H1 (cell line): ENCODE results near the gene ATP6V0D1. TPM values are rescaled to one million over a fixed set of nuclear protein-coding genes. Genes with fewer than 3 reads are reported as not detected.

Experiments
- CTCF ChIA-PET: fragments of 300-600 bp; sonication (Branson Sonifier 250); formaldehyde crosslinking; loops from one replicate; lab custom pipeline; 2021; ENCODE audit not compliant: partially characterized antibody; lab: Charles Lee
- POLR2A ChIA-PET: fragments of 300-600 bp; sonication (Branson Sonifier 250); formaldehyde crosslinking; loops from one replicate; lab custom pipeline; 2021; ENCODE audit warnings: inconsistent platforms; ENCODE audit not compliant: partially characterized antibody; lab: Charles Lee
- DNase-seq, 2 experiments: peaks; one replicate each; pipeline versions ENCODE4 v3.0.0 to v3.0.0-alpha.2; 2010 to 2022; ENCODE audit warnings: low spot score in 2 of 2, low read depth in 1 of 2, mixed read lengths in 1 of 2
- FAIRE-seq: peaks from 2 replicates; lab custom pipeline; 2011; peaks lifted over from hg19 to GRCh38; lab: Jason Lieb, UNC
- H2AFZ ChIP-seq: 2 replicates; pipeline ENCODE4 v1.8.1; 2012; ENCODE audit warnings: low read length, inconsistent platforms
- H2AK5ac ChIP-seq: 2 replicates; pipeline ENCODE4 v1.6.1; 2013; ENCODE audit warnings: low read depth, low read length
- H2BK120ac ChIP-seq: replicated peaks from 2 replicates; pipeline ENCODE3; 2013; ENCODE audit warnings: low read depth, low read length, inconsistent platforms
- H2BK12ac ChIP-seq: 2 replicates; pipeline ENCODE4 v1.6.1; 2013; ENCODE audit warnings: low read depth, low read length
- H2BK15ac ChIP-seq: 2 replicates; pipeline ENCODE4 v1.6.1; 2013; ENCODE audit warnings: low read length
- H2BK20ac ChIP-seq: 2 replicates; pipeline ENCODE4 v1.6.1; 2013; ENCODE audit warnings: low read length
- H2BK5ac ChIP-seq: 2 replicates; pipeline ENCODE4 v1.6.1; 2013; ENCODE audit warnings: low read depth, low read length
- H3K14ac ChIP-seq: 2 replicates; pipeline ENCODE4 v1.6.1; 2013; ENCODE audit warnings: inconsistent platforms; ENCODE audit not compliant: insufficient read length
- H3K18ac ChIP-seq: 2 replicates; pipeline ENCODE4 v1.6.1; 2013; ENCODE audit warnings: low read length; ENCODE audit errors: extremely low read depth
- H3K23ac ChIP-seq: 2 replicates; pipeline ENCODE4 v1.6.1; 2013; ENCODE audit warnings: inconsistent platforms; ENCODE audit not compliant: insufficient read length
- H3K23me2 ChIP-seq: 2 replicates; pipeline ENCODE4 v1.6.1; 2013; ENCODE audit warnings: low read depth, low read length
- H3K27ac ChIP-seq: 2 replicates; pipeline ENCODE4 v1.6.1; 2011; ENCODE audit warnings: low read depth, low read length, inconsistent platforms
- H3K27me3 ChIP-seq, 4 experiments: replicated peaks in 1 of 4; 1 replicate in 1 of 4; 2 replicates in 3 of 4; pipeline versions ENCODE4 v1.6.1 to v1.8.1; 2011 to 2013; ENCODE audit warnings: low read length in 3 of 4, mild to moderate bottlenecking in 3 of 4, inconsistent platforms in 2 of 4, mixed read lengths in 2 of 4, moderate library complexity in 1 of 4; ENCODE audit not compliant: control insufficient read depth in 3 of 4, insufficient read depth in 3 of 4; ENCODE audit errors: extremely low read depth in 1 of 4
- H3K36me3 ChIP-seq, 4 experiments: 2 replicates each; pipeline versions ENCODE4 v1.6.1 to v1.8.1; 2011 to 2013; ENCODE audit warnings: mild to moderate bottlenecking in 4 of 4, low read length in 3 of 4, moderate library complexity in 2 of 4, control low read depth in 1 of 4, inconsistent platforms in 1 of 4; ENCODE audit not compliant: insufficient read depth in 4 of 4, control insufficient read depth in 2 of 4
- H3K4ac ChIP-seq: replicated peaks from 2 replicates; pipeline ENCODE3; 2013; ENCODE audit warnings: low read length, low read depth, mixed read lengths, inconsistent platforms; ENCODE audit not compliant: insufficient read length
- H3K4me1 ChIP-seq, 4 experiments: replicated peaks in 1 of 4; 1 replicate in 1 of 4; 2 replicates in 3 of 4; pipeline versions ENCODE4 v1.6.1 to v1.8.1; 2011 to 2013; ENCODE audit warnings: low read length in 3 of 4, inconsistent platforms in 2 of 4, mixed read lengths in 1 of 4; ENCODE audit not compliant: insufficient read depth in 4 of 4, control insufficient read depth in 3 of 4
- H3K4me2 ChIP-seq, 2 experiments: 2 replicates each; pipeline versions ENCODE4 v1.6.1 to v1.8.1; 2011 to 2013; ENCODE audit warnings: low read depth in 2 of 2, low read length in 2 of 2, control low read depth in 1 of 2, inconsistent platforms in 1 of 2, mild to moderate bottlenecking in 1 of 2; ENCODE audit not compliant: insufficient read depth in 1 of 2
- H3K4me3 ChIP-seq, 4 experiments: fragments of 200-600, 300-600 bp in 1 of 4; sonication (generic), shearing (Covaris generic), sonication (Bioruptor Twin) in 1 of 4; 2 replicates each; pipeline versions ENCODE4 v1.5.1 to v1.8.1; 2011 to 2016; ENCODE audit warnings: low read length in 4 of 4, low read depth in 3 of 4, control low read depth in 2 of 4, inconsistent platforms in 2 of 4, mild to moderate bottlenecking in 2 of 4, mixed read lengths in 1 of 4, moderate library complexity in 1 of 4; ENCODE audit not compliant: insufficient read depth in 2 of 4; ENCODE audit errors: extremely low read depth in 1 of 4
- H3K56ac ChIP-seq: replicated peaks from 2 replicates; pipeline ENCODE3; 2013; ENCODE audit warnings: low read depth, mild to moderate bottlenecking, mixed read lengths, low read length, inconsistent platforms; ENCODE audit not compliant: insufficient read length
- H3K79me1 ChIP-seq: 2 replicates; pipeline ENCODE4 v1.6.1; 2013; ENCODE audit warnings: low read depth, low read length, control low read depth
- H3K79me2 ChIP-seq, 2 experiments: 2 replicates each; pipeline versions ENCODE4 v1.6.1 to v1.8.1; 2012 to 2013; ENCODE audit warnings: low read length in 2 of 2, mild to moderate bottlenecking in 2 of 2, inconsistent platforms in 1 of 2; ENCODE audit not compliant: insufficient read depth in 2 of 2, control insufficient read depth in 1 of 2
- H3K9ac ChIP-seq, 4 experiments: replicated peaks in 1 of 4; 1 replicate in 1 of 4; 2 replicates in 3 of 4; pipeline versions ENCODE4 v1.6.1 to v1.8.1; 2011 to 2013; ENCODE audit warnings: low read depth in 3 of 4, low read length in 3 of 4, control low read depth in 2 of 4, mild to moderate bottlenecking in 2 of 4, moderate library complexity in 2 of 4, inconsistent platforms in 1 of 4; ENCODE audit errors: extremely low read depth in 1 of 4
- H3K9me3 ChIP-seq, 2 experiments: 2 replicates each; pipeline versions ENCODE4 v1.6.1 to v1.8.1; 2012 to 2013; ENCODE audit warnings: mild to moderate bottlenecking in 2 of 2, moderate library complexity in 2 of 2, control low read depth in 1 of 2, inconsistent platforms in 1 of 2, low read depth in 1 of 2, low read length in 1 of 2, mixed read lengths in 1 of 2; ENCODE audit not compliant: insufficient read depth in 2 of 2
- H4K20me1 ChIP-seq, 2 experiments: replicated peaks in 1 of 2; 2 replicates each; pipeline versions ENCODE3 to v1.8.1; 2011 to 2013; ENCODE audit warnings: inconsistent platforms in 2 of 2, low read length in 2 of 2, mild to moderate bottlenecking in 1 of 2; ENCODE audit not compliant: insufficient read depth in 2 of 2, control insufficient read depth in 1 of 2
- H4K5ac ChIP-seq: 2 replicates; pipeline ENCODE4 v1.6.1; 2013; ENCODE audit warnings: low read length, low read depth, mixed read lengths, inconsistent platforms; ENCODE audit not compliant: insufficient read length
- H4K8ac ChIP-seq: 2 replicates; pipeline ENCODE4 v1.8.0; 2013; ENCODE audit warnings: mild to moderate bottlenecking, moderate library complexity, low read length, inconsistent platforms; ENCODE audit not compliant: insufficient read depth; ENCODE audit errors: extremely low read depth
- H4K91ac ChIP-seq: replicated peaks from 2 replicates; pipeline ENCODE3; 2013; ENCODE audit warnings: low read length, mixed read lengths, inconsistent platforms; ENCODE audit not compliant: insufficient read length
- EP300 ChIP-seq, 2 experiments: IDR thresholded peaks; 1 replicate in 1 of 2; 2 replicates in 1 of 2; pipeline ENCODE4 v1.6.1; 2011 to 2012; ENCODE audit warnings: low read depth in 2 of 2, low read length in 2 of 2, mild to moderate bottlenecking in 2 of 2, borderline replicate concordance in 1 of 2, inconsistent platforms in 1 of 2, moderate library complexity in 1 of 2
- HDAC6 ChIP-seq: IDR thresholded peaks from one replicate; pipeline ENCODE4 v1.7.1; 2012; ENCODE audit warnings: low read depth, mild to moderate bottlenecking, inconsistent platforms, low read length, moderate library complexity
- KDM4A ChIP-seq: IDR thresholded peaks from one replicate; pipeline ENCODE4 v1.7.1; 2012; ENCODE audit warnings: low read depth, mild to moderate bottlenecking, moderate library complexity, low read length, inconsistent platforms; ENCODE audit not compliant: severe bottlenecking
- WGBS, 2 experiments: shearing (Covaris generic) in 1 of 2; methylation state at CpG; one replicate each; pipeline versions ENCODE4 v1.1.6 to v1.1.7; 2013 to 2015; ENCODE audit warnings: low lambda C conversion rate in 2 of 2, mixed read lengths in 2 of 2, inconsistent platforms in 1 of 2, low coverage in 1 of 2, missing lambda C conversion rate in 1 of 2; ENCODE audit not compliant: insufficient replicate concordance in 2 of 2, insufficient coverage in 1 of 2, insufficient read length in 1 of 2; ENCODE audit errors: extremely low coverage in 1 of 2, missing lambda C conversion rate in 1 of 2; 5-methylcytosine and 5-hydroxymethylcytosine counted together
- polyA plus RNA-seq, 7 experiments: library from polyadenylated mRNA; depleted of rRNA in 3 of 7; stranded (reverse) in 5 of 7; unstranded in 2 of 7; fragments of >200 nt in 5 of 7; fragments of 200-250 nt in 2 of 7; gene quantifications; 1 replicate in 5 of 7; 2 replicates in 1 of 7; 4 replicates in 1 of 7; pipeline versions ENCODE4 v1.2.1 to v1.2.3, GENCODE V29; 2011 to 2013; ENCODE audit warnings: missing spikeins in 2 of 7, mixed read lengths in 2 of 7
- total RNA-seq: library from RNA; stranded (reverse); fragmentation: NEBNext Ultra II Directional; extraction: Animal tissue kit (Norgen Biotek cat#: 25700); gene quantifications from 2 replicates; pipeline ENCODE4 v1.2.1, GENCODE V29; 2021
- TF ChIP-seq, protein P1 (sequence below): IDR thresholded peaks from 2 replicates; pipeline ENCODE4 v1.6.1; 2012; ENCODE audit warnings: low read length, inconsistent platforms

The ATP6V0D1 gene
- total and polyA plus RNA-seq, 2 of the 8 experiments (the other 6 are each of a cell fraction or from before 2014, with no cell fraction given), result 47.3 to 134 TPM

DNA sequence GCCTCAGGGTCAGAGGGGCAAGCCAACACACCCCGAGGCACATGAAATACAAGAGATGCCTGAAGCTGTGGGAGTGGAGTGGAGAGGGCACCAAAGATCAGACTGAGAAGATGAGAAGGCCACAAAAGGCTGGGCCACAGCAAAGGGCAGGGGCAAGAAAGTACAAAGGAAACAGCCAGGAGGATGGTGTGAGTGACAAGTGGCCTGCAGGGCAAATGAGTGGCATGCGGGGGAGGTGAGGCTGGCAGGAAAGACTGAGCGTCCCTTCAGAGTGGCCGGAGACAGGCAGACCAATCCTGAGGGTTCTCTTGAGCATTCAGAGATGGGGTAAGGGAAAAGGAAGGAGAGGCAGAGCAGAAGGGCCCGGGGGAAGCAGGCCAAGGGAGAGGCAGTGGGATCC, 26.9 kb downstream of the ATP6V0D1 start:
- H3K27me3 ChIP-seq, result no peaks in the 10 kb centered on the region
- peaks cover 0 to 5% (median 0%) of the 10 kb centered on the region in 4 experiments; a peak in 1 of 8 replicates for H3K36me3 ChIP-seq
- H3K23ac ChIP-seq, result no peak overlapping the region
- H2BK15ac ChIP-seq, result no peak overlapping the region
- ChIA-PET CTCF (interaction anchor here (0.6 to 28.6 kb wide), 5 partner anchors 1 to 1643 kb away, joined by 3 to 683 read pairs (median 32); partner anchors contain the start of gene HSD11B2), POLR2A (interaction anchor here (1.7 kb wide), 1 partner anchor 12 kb away, joined by 4 read pairs; no protein-coding TSS in a partner anchor)
- no peak overlapping the region for H3K27ac ChIP-seq
- DNase-seq (no peak), FAIRE-seq (no peak)
- H3K4me2 ChIP-seq, result no peak overlapping the region
- no peak overlapping the region for H4K5ac ChIP-seq
- peaks cover 4% of the 10 kb centered on the region; the same call in 1 of the 2 replicates for H3K79me1 ChIP-seq
- H4K8ac ChIP-seq, result no peak overlapping the region; the same call in 1 of the 2 replicates
- peaks cover 12 to 13% of the 10 kb centered on the region in 2 experiments for H4K20me1 ChIP-seq
- H3K18ac ChIP-seq, result no peak overlapping the region
- H2AFZ ChIP-seq, result no peak overlapping the region
- H3K56ac ChIP-seq, result no peak overlapping the region
- H2BK120ac ChIP-seq, result no peak overlapping the region
- no peaks in the 10 kb centered on the region; a peak in 1 of 7 replicates for H3K4me1 ChIP-seq
- no peak overlapping the region for H3K9ac ChIP-seq
- H3K9me3 ChIP-seq, result no peaks in the 10 kb centered on the region
- WGBS, 2 experiments, result 80% methylated on average over 5 of the region's 5 CpGs; no CpG with 5 or more reads in 1 of the 2 experiments
- no peak overlapping the region for H3K4ac ChIP-seq
- no peak overlapping the region for H2BK12ac ChIP-seq
- no peak overlapping the region for H2AK5ac ChIP-seq
- H2BK20ac ChIP-seq, result no peak overlapping the region
- H3K23me2 ChIP-seq, result no peaks in the 10 kb centered on the region
- no peak overlapping the region for H4K91ac ChIP-seq
- no peak overlapping the region for H3K4me3 ChIP-seq
- H3K14ac ChIP-seq, result no peak overlapping the region
- H2BK5ac ChIP-seq, result no peak overlapping the region
- H3K79me2 ChIP-seq, result no peaks in the 10 kb centered on the region
- TF ChIP-seq HDAC6, result no peak
- TF ChIP-seq EP300 (IDR thresholded peaks at IDR 0.05; ENCODE audit: borderline replicate concordance in 1 of 2, low read depth in 2 of 2, low read length in 2 of 2), result no peak
- TF ChIP-seq, protein P1, sequence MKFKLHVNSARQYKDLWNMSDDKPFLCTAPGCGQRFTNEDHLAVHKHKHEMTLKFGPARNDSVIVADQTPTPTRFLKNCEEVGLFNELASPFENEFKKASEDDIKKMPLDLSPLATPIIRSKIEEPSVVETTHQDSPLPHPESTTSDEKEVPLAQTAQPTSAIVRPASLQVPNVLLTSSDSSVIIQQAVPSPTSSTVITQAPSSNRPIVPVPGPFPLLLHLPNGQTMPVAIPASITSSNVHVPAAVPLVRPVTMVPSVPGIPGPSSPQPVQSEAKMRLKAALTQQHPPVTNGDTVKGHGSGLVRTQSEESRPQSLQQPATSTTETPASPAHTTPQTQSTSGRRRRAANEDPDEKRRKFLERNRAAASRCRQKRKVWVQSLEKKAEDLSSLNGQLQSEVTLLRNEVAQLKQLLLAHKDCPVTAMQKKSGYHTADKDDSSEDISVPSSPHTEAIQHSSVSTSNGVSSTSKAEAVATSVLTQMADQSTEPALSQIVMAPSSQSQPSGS, result no peak
- TF ChIP-seq KDM4A, result no peak
